ENCODE data around the gene PRMT1. TPM values are rescaled to one million over a fixed set of nuclear protein-coding genes. Genes with fewer than 3 reads are reported as not detected.

Gene PRMT1
- total RNA-seq, 4 donors from 2014 or later: 150 to 250 (median 170) TPM

DNA sequence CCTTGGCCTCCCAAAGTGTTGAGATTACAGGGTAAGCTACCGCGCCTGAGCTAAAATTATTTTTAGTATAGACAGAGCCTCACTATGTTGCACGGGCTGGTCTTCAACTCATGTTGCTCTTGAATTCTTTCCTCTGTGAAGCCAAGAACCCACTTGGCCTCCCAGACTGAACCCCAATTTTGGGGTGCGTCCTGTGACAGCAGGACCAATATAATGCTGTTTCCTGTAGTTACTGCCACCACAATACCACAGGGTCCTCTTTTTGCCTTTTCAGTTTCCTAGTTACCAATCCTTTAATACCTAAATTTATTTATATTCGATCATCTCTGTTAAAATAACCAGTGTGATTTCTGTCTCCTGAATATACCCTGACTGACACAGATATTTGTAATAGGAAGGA lies 53.1 kb downstream of the PRMT1 start:
- DNase-seq (ENCODE audit: low spot score) (no peak), ATAC-seq (ENCODE audit: low FRiP score) (no peak)
- TF ChIP-seq, protein P1, sequence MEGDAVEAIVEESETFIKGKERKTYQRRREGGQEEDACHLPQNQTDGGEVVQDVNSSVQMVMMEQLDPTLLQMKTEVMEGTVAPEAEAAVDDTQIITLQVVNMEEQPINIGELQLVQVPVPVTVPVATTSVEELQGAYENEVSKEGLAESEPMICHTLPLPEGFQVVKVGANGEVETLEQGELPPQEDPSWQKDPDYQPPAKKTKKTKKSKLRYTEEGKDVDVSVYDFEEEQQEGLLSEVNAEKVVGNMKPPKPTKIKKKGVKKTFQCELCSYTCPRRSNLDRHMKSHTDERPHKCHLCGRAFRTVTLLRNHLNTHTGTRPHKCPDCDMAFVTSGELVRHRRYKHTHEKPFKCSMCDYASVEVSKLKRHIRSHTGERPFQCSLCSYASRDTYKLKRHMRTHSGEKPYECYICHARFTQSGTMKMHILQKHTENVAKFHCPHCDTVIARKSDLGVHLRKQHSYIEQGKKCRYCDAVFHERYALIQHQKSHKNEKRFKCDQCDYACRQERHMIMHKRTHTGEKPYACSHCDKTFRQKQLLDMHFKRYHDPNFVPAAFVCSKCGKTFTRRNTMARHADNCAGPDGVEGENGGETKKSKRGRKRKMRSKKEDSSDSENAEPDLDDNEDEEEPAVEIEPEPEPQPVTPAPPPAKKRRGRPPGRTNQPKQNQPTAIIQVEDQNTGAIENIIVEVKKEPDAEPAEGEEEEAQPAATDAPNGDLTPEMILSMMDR (IDR thresholded peaks at IDR 0.05): no peak

Small RNAs within 50 kb of the gene (small RNA-seq; reads per million reads assigned to genes)
- gene MIR5088: not detected

Other genes starting within 250 kb of the PRMT1 start
- 1 to 10 TPM in 3 of 4 donors, under 1 TPM in 1; 0.48 to 6.3 (median 1.0) TPM for gene SLC17A7, start 235.7 kb upstream of the PRMT1 start, total RNA-seq
- 10 to 100 TPM; 52.7 to 87.4 (median 75.7) TPM for gene PIH1D1, start 225.5 kb upstream of the PRMT1 start, total RNA-seq
- 10 to 100 TPM; 20.3 to 48.1 (median 34.6) TPM for gene ALDH16A1, start 224.0 kb upstream of the PRMT1 start, total RNA-seq
- 10 to 100 TPM in 1 of 4 donors, 1 to 10 TPM in 3; 2.3 to 11.2 (median 2.6) TPM for gene FLT3LG, start 203.1 kb upstream of the PRMT1 start, total RNA-seq
- 1,000 to 10,000 TPM; 2,551 to 3,862 (median 3,160) TPM for gene RPL13A, start 189.7 kb upstream of the PRMT1 start, total RNA-seq
- gene RPS11, start 180.8 kb upstream of the PRMT1 start, total RNA-seq: 1,000 to 10,000 TPM; 3,715 to 4,750 (median 4,286) TPM
- gene FCGRT, start 164.6 kb upstream of the PRMT1 start, total RNA-seq: 100 to 1,000 TPM; 314 to 479 (median 337) TPM
- gene RCN3, start 149.3 kb upstream of the PRMT1 start, total RNA-seq: 10 to 100 TPM; 23.7 to 70.1 (median 26.9) TPM
- gene NOSIP, start 96.7 kb upstream of the PRMT1 start, total RNA-seq: 10 to 100 TPM; 36.9 to 70.8 (median 46.4) TPM
- 1 to 10 TPM in 2 of 4 donors, under 1 TPM in 1, not detected in 1; 0.79 to 5.2 (median 2.3) TPM for gene PRRG2, start 96.0 kb upstream of the PRMT1 start, total RNA-seq
- gene PRR12, start 86.1 kb upstream of the PRMT1 start, total RNA-seq: 10 to 100 TPM in 1 of 4 donors, 1 to 10 TPM in 3; 3.3 to 11.3 (median 4.1) TPM
- 10 to 100 TPM; 72.2 to 91.0 (median 76.8) TPM for gene RRAS, start 37.1 kb upstream of the PRMT1 start, total RNA-seq
- 10 to 100 TPM in 2 of 4 donors, 1 to 10 TPM in 2; 8.8 to 13.6 (median 11.5) TPM for gene SCAF1, start 35.1 kb upstream of the PRMT1 start, total RNA-seq
- gene IRF3, start 11.4 kb upstream of the PRMT1 start, total RNA-seq: 10 to 100 TPM; 32.4 to 62.7 (median 36.4) TPM
- gene BCL2L12, start 11.3 kb upstream of the PRMT1 start, total RNA-seq: 1 to 10 TPM; 3.6 to 9.2 (median 5.9) TPM
- 1 to 10 TPM; 1.2 to 3.4 (median 2.3) TPM for gene ADM5, start 12.3 kb downstream of the PRMT1 start, total RNA-seq
- 1 to 10 TPM; 1.8 to 5.9 (median 4.8) TPM for gene CPT1C, start 13.8 kb downstream of the PRMT1 start, total RNA-seq
- gene TSKS, start 86.0 kb downstream of the PRMT1 start, total RNA-seq: 10 to 100 TPM in 1 of 4 donors, under 1 TPM in 3; 0.36 to 14.2 (median 0.44) TPM
- 10 to 100 TPM; 63.9 to 88.0 (median 72.4) TPM for gene AP2A1, start 89.7 kb downstream of the PRMT1 start, total RNA-seq
- 10 to 100 TPM; 10.2 to 20.3 (median 17.0) TPM for gene FUZ, start 136.0 kb downstream of the PRMT1 start, total RNA-seq
- gene MED25, start 141.0 kb downstream of the PRMT1 start, total RNA-seq: 10 to 100 TPM; 14.4 to 32.2 (median 19.6) TPM
- 10 to 100 TPM; 37.3 to 64.8 (median 58.1) TPM for gene PTOV1, start 173.9 kb downstream of the PRMT1 start, total RNA-seq
- 10 to 100 TPM; 33.9 to 69.7 (median 50.2) TPM for gene PNKP, start 190.3 kb downstream of the PRMT1 start, total RNA-seq
- 10 to 100 TPM; 12.2 to 18.3 (median 14.7) TPM for gene AKT1S1, start 200.1 kb downstream of the PRMT1 start, total RNA-seq
- 10 to 100 TPM; 15.6 to 24.9 (median 22.3) TPM for gene TBC1D17, start 200.4 kb downstream of the PRMT1 start, total RNA-seq
- gene IL4I1, start 219.6 kb downstream of the PRMT1 start, total RNA-seq: 1 to 10 TPM in 2 of 4 donors, under 1 TPM in 1, not detected in 1; 0.56 to 5.5 (median 1.5) TPM